ENCODE measurements around the gene CNTFR. TPM values are rescaled to one million over a fixed set of nuclear protein-coding genes. Genes with fewer than 3 reads are reported as not detected.

The CNTFR gene
- total and polyA plus RNA-seq, 2 experiments from 2014 or later: 4.7 to 7.5 TPM

DNA sequence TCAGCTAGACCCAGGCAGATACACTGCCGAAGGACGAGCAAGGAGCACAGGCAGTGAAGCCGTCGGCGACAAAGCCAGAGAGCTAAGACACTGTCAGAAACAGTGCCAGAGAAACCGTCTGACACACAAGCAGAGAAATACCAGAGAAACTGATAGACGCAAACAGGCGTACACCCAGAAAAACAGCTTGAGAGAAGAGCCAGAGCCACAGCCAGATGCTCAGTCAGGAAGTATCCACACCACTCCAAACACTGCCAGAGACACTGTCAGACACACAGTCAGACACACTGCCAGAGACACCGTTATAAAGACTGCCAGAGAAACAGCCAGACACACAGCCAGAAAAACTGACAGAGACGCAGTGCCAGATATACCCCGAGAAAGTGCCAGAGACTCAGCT is 19.1 kb downstream of the CNTFR start:
- Histone ChIP-seq H3K9me2 (replicated peaks; ENCODE audit: insufficient read depth) (no peaks in the 10 kb centered on the region), H3K27me3 (peaks cover 4% of the 10 kb centered on the region), H3K27ac (no peak overlapping the region), H3K4me3 (no peak overlapping the region), H3K36me3 (replicated peaks; ENCODE audit: insufficient read depth, low read depth) (no peaks in the 10 kb centered on the region), H3K9me3 (ENCODE audit: low read depth) (no peaks in the 10 kb centered on the region), H3K4me1 (ENCODE audit: insufficient read depth) (peaks cover 7% of the 10 kb centered on the region), H3K79me2 (no peaks in the 10 kb centered on the region), H3K4me2 (no peak overlapping the region), H4K20me1 (ENCODE audit: insufficient read depth, poor library complexity, severe bottlenecking) (no peaks in the 10 kb centered on the region), H2AFZ (no peak overlapping the region)
- no peak for TF ChIP-seq EZH2phosphoT487 (IDR thresholded peaks at IDR 0.05; ENCODE audit: low read depth, severe bottlenecking, unreplicated experiment)
- TF ChIP-seq EZH2 (IDR thresholded peaks at IDR 0.05; ENCODE audit: borderline replicate concordance): no peak
- TF ChIP-seq, protein P1, sequence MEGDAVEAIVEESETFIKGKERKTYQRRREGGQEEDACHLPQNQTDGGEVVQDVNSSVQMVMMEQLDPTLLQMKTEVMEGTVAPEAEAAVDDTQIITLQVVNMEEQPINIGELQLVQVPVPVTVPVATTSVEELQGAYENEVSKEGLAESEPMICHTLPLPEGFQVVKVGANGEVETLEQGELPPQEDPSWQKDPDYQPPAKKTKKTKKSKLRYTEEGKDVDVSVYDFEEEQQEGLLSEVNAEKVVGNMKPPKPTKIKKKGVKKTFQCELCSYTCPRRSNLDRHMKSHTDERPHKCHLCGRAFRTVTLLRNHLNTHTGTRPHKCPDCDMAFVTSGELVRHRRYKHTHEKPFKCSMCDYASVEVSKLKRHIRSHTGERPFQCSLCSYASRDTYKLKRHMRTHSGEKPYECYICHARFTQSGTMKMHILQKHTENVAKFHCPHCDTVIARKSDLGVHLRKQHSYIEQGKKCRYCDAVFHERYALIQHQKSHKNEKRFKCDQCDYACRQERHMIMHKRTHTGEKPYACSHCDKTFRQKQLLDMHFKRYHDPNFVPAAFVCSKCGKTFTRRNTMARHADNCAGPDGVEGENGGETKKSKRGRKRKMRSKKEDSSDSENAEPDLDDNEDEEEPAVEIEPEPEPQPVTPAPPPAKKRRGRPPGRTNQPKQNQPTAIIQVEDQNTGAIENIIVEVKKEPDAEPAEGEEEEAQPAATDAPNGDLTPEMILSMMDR (IDR thresholded peaks at IDR 0.05; ENCODE audit: poor library complexity): no peak
- no peak for DNase-seq (ENCODE audit: low spot score)
- WGBS (ENCODE audit: low lambda C conversion rate, missing lambda C conversion rate): 48% methylated on average over 11 of the region's 11 CpGs

DNA sequence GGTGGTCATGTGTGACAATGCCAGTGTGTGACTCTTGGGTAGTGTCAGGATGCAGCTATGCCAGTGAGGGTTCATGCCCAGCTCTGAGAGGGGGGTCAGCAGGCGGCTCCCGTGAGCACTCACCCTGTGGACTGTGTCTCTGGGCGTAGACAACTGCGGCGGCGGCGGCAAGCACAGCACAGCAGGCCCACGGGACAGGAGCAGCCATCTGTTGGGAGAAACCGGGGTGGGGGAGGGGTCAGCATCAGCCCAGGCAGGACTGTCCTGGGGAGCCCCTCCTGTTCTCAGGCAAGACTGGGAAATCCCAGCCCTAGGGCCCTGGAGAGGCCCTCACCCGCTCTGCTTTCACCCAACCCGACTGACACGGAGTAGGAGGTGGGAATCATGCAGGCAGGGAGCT is 20.8 kb downstream of the CNTFR start:
- Histone ChIP-seq H3K4me3 (no peak overlapping the region), H3K9me3 (ENCODE audit: low read depth) (no peaks in the 10 kb centered on the region), H3K4me2 (no peak overlapping the region), H4K20me1 (ENCODE audit: insufficient read depth, poor library complexity, severe bottlenecking) (no peaks in the 10 kb centered on the region), H3K4me1 (ENCODE audit: insufficient read depth) (peaks cover 7% of the 10 kb centered on the region), H2AFZ (no peak overlapping the region), H3K79me2 (no peaks in the 10 kb centered on the region), H3K36me3 (replicated peaks; ENCODE audit: insufficient read depth, low read depth) (no peaks in the 10 kb centered on the region), H3K27me3 (no peaks in the 10 kb centered on the region), H3K27ac (no peak overlapping the region), H3K9me2 (replicated peaks; ENCODE audit: insufficient read depth) (no peaks in the 10 kb centered on the region)
- 56% methylated on average over 10 of the region's 12 CpGs for WGBS (ENCODE audit: low lambda C conversion rate, missing lambda C conversion rate)
- no peak for TF ChIP-seq EZH2 (IDR thresholded peaks at IDR 0.05; ENCODE audit: borderline replicate concordance)
- TF ChIP-seq, protein P1 (IDR thresholded peaks at IDR 0.05; ENCODE audit: poor library complexity): no peak
- no peak for TF ChIP-seq EZH2phosphoT487 (IDR thresholded peaks at IDR 0.05; ENCODE audit: low read depth, severe bottlenecking, unreplicated experiment)
- no peak for DNase-seq (ENCODE audit: low spot score)

DNA sequence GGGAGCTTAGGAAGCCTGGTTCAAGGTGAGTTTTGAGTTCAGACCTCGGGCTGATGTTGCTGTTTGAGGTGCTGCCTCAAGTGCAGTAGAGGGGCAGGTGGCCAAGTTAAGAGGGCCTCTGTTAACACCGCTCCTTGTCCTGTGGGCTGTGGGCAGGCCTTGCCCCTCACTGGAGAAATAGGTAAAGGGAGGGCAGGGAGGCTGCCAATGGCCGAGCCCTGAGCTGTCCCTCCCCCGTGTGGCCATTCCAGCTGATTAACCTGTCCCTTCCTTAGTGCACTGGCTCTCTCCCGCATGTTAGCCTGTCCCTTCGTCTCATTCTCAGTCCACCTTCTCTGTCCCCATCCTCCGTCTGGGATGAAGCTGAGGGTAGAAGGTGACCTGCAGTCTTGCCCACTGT is 21.4 kb downstream of the CNTFR start:
- 87% methylated on average over 7 of the region's 7 CpGs for WGBS (ENCODE audit: low lambda C conversion rate, missing lambda C conversion rate)
- Histone ChIP-seq H3K4me2 (no peak overlapping the region), H3K4me1 (ENCODE audit: insufficient read depth) (peaks cover 7% of the 10 kb centered on the region), H3K27me3 (no peaks in the 10 kb centered on the region), H2AFZ (no peak overlapping the region), H3K27ac (no peak overlapping the region), H3K36me3 (replicated peaks; ENCODE audit: insufficient read depth, low read depth) (no peaks in the 10 kb centered on the region), H3K9me3 (ENCODE audit: low read depth) (no peaks in the 10 kb centered on the region), H4K20me1 (ENCODE audit: insufficient read depth, poor library complexity, severe bottlenecking) (no peaks in the 10 kb centered on the region), H3K79me2 (no peaks in the 10 kb centered on the region), H3K9me2 (replicated peaks; ENCODE audit: insufficient read depth) (no peaks in the 10 kb centered on the region), H3K4me3 (no peak overlapping the region)
- TF ChIP-seq EZH2 (IDR thresholded peaks at IDR 0.05; ENCODE audit: borderline replicate concordance) (no peak), EZH2phosphoT487 (IDR thresholded peaks at IDR 0.05; ENCODE audit: low read depth, severe bottlenecking, unreplicated experiment) (no peak)
- TF ChIP-seq, protein P1 (IDR thresholded peaks at IDR 0.05; ENCODE audit: poor library complexity): no peak
- DNase-seq (ENCODE audit: low spot score): no peak

DNA sequence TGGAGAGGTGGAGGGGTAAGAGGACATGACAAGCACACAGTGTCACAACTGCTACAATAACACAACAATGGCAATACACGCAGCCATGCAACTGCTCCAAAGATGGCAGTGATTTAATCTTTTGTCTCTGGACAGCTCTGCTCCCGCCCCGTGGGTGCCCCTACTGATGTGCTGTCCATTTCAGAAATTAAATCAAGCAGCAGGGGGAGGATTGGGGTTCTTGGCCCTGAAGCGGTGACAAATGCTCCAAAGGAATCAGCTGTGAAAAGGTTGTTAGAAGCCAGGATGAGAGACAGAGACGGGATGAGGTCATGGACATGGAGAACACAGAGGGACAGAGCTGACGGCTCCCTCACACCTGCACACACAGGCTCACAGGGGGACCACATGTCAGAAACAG is 22.6 kb downstream of the CNTFR start:
- WGBS (ENCODE audit: low lambda C conversion rate, missing lambda C conversion rate): 96% methylated on average over 6 of the region's 6 CpGs
- H3K27me3 ChIP-seq: no peaks in the 10 kb centered on the region
- no peak overlapping the region for H3K27ac ChIP-seq
- H3K9me2 ChIP-seq (replicated peaks; ENCODE audit: insufficient read depth): no peaks in the 10 kb centered on the region
- H4K20me1 ChIP-seq (ENCODE audit: insufficient read depth, poor library complexity, severe bottlenecking): no peaks in the 10 kb centered on the region
- DNase-seq (ENCODE audit: low spot score): no peak
- H3K36me3 ChIP-seq (replicated peaks; ENCODE audit: insufficient read depth, low read depth): no peaks in the 10 kb centered on the region
- TF ChIP-seq, protein P1 (IDR thresholded peaks at IDR 0.05; ENCODE audit: poor library complexity): no peak
- TF ChIP-seq EZH2 (IDR thresholded peaks at IDR 0.05; ENCODE audit: borderline replicate concordance): no peak
- no peak for TF ChIP-seq EZH2phosphoT487 (IDR thresholded peaks at IDR 0.05; ENCODE audit: low read depth, severe bottlenecking, unreplicated experiment)
- H3K79me2 ChIP-seq: no peaks in the 10 kb centered on the region
- no peak overlapping the region for H3K4me2 ChIP-seq
- no peak overlapping the region for H3K4me3 ChIP-seq
- no peaks in the 10 kb centered on the region for H3K9me3 ChIP-seq (ENCODE audit: low read depth)
- H2AFZ ChIP-seq: no peak overlapping the region
- peaks cover 7% of the 10 kb centered on the region for H3K4me1 ChIP-seq (ENCODE audit: insufficient read depth)
